ENCODE data around the gene USP9Y.

- TF ChIP-seq EP300 (IDR thresholded peaks at IDR 0.05), result no peak
- TF ChIP-seq POLR2A (IDR thresholded peaks at IDR 0.05), result no peak
- no peak for TF ChIP-seq CTCF (IDR thresholded peaks at IDR 0.05)
- no peak for TF ChIP-seq POLR2AphosphoS5 (IDR thresholded peaks at IDR 0.05)
Observed at GRCh38 chrY:12837550-12837949, 136.5 kb downstream of the USP9Y start.
